ENCODE data around the gene SH2D3A. TPM values are rescaled to one million over a fixed set of nuclear protein-coding genes. Genes with fewer than 3 reads are reported as not detected.
"Not testable (repeated sequence)": the region's sequence is repeated elsewhere in the genome, so short reads cannot be mapped to it uniquely, and the experiment has no call there.

Gene SH2D3A
- total and polyA plus RNA-seq, 2 donors from 2014 or later: 12.5 to 35.4 TPM

- Histone ChIP-seq H3K36me3 (ENCODE audit: control insufficient read depth in 2 of 3, insufficient read depth in 3 of 3, low read length in 3 of 3) (no peaks in the 10 kb centered on the region), H3K27ac (ENCODE audit: low read depth in 2 of 2, low read length in 2 of 2) (peak within 1 kb of the TSS in 1 of 2 donors; percentile 28), H3K4me1 (ENCODE audit: control insufficient read depth in 2 of 3, insufficient read depth in 2 of 3, low read depth in 1 of 3, low read length in 3 of 3) (no peaks in the 10 kb centered on the region), H3K4me3 (ENCODE audit: low read length in 3 of 3) (no peak within 1 kb of the TSS), H3K9ac (ENCODE audit: low read length in 3 of 3) (no peak within 1 kb of the TSS), H3K27me3 (ENCODE audit: control insufficient read depth, insufficient read depth, low read length) (no peaks in the 10 kb centered on the region), H3K9me3 (ENCODE audit: control insufficient read depth in 2 of 3, insufficient read depth in 1 of 3, low read length in 3 of 3) (no peaks in the 10 kb centered on the region)
- FAIRE-seq (no peak), DNase-seq (peak in 2 of 5 donors; percentile 39 to 87)
- TF ChIP-seq CTCF (IDR thresholded peaks at IDR 0.05; ENCODE audit: borderline replicate concordance, extremely low read depth, insufficient read depth): peak; percentile 4
- intact Hi-C loops (cut with DNase I): no loop called here
These were observed 5.0 kb upstream of the SH2D3A start, which contains the start of gene VAV1 for GRCh38 chr19:6772028-6772865. Gene VAV1 (plus strand): TSS chr19:6772708. CDS start chr19:6772808, 100 bp downstream.

- H3K27me3 ChIP-seq (ENCODE audit: control insufficient read depth, insufficient read depth, low read length); H3K4me1 ChIP-seq (ENCODE audit: control insufficient read depth in 2 of 3, insufficient read depth in 2 of 3, low read depth in 1 of 3, low read length in 3 of 3); intact Hi-C loops (cut with DNase I); FAIRE-seq; H3K4me3 ChIP-seq (ENCODE audit: low read length in 3 of 3); H3K9ac ChIP-seq (ENCODE audit: low read length in 3 of 3); DNase-seq; H3K36me3 ChIP-seq (ENCODE audit: control insufficient read depth in 2 of 3, insufficient read depth in 3 of 3, low read length in 3 of 3); H3K9me3 ChIP-seq (ENCODE audit: control insufficient read depth in 2 of 3, insufficient read depth in 1 of 3, low read length in 3 of 3); H3K27ac ChIP-seq (ENCODE audit: low read depth in 2 of 2, low read length in 2 of 2): not testable (repeated sequence)
These were observed 4.4 kb upstream of the SH2D3A start for GRCh38 chr19:6771648-6772027.

- intact Hi-C loops (cut with DNase I): no loop called here
- H3K4me3 ChIP-seq (ENCODE audit: low read length in 3 of 3): no peak overlapping the region
- TF ChIP-seq CTCF (IDR thresholded peaks at IDR 0.05; ENCODE audit: borderline replicate concordance, extremely low read depth, insufficient read depth): peak; percentile 13
- H3K27me3 ChIP-seq (ENCODE audit: control insufficient read depth, insufficient read depth, low read length): no peaks in the 10 kb centered on the region
- no peak overlapping the region for H3K27ac ChIP-seq (ENCODE audit: low read depth in 2 of 2, low read length in 2 of 2)
- no peaks in the 10 kb centered on the region for H3K9me3 ChIP-seq (ENCODE audit: control insufficient read depth in 2 of 3, insufficient read depth in 1 of 3, low read length in 3 of 3)
- H3K9ac ChIP-seq (ENCODE audit: low read length in 3 of 3): no peak overlapping the region
- no peak for FAIRE-seq
- no peaks in the 10 kb centered on the region for H3K36me3 ChIP-seq (ENCODE audit: control insufficient read depth in 2 of 3, insufficient read depth in 3 of 3, low read length in 3 of 3)
- DNase-seq: no peak
- peaks cover 0 to 13% (median 0%) of the 10 kb centered on the region in 3 donors for H3K4me1 ChIP-seq (ENCODE audit: control insufficient read depth in 2 of 3, insufficient read depth in 2 of 3, low read depth in 1 of 3, low read length in 3 of 3)
These were observed 1.9 kb upstream of the SH2D3A start for GRCh38 chr19:6769006-6769619.

- DNase-seq (no peak), FAIRE-seq (no peak)
- no peaks in the 10 kb centered on the region for H3K9me3 ChIP-seq (ENCODE audit: control insufficient read depth in 2 of 3, insufficient read depth in 1 of 3, low read length in 3 of 3)
- H3K36me3 ChIP-seq (ENCODE audit: control insufficient read depth in 2 of 3, insufficient read depth in 3 of 3, low read length in 3 of 3): no peaks in the 10 kb centered on the region
- intact Hi-C loops (cut with DNase I): no loop called here
- no peak overlapping the region for H3K4me3 ChIP-seq (ENCODE audit: low read length in 3 of 3)
- no peak overlapping the region for H3K9ac ChIP-seq (ENCODE audit: low read length in 3 of 3)
- H3K4me1 ChIP-seq (ENCODE audit: control insufficient read depth in 2 of 3, insufficient read depth in 2 of 3, low read depth in 1 of 3, low read length in 3 of 3): peaks cover 0 to 13% (median 0%) of the 10 kb centered on the region in 3 donors
- no peak for TF ChIP-seq CTCF (IDR thresholded peaks at IDR 0.05; ENCODE audit: borderline replicate concordance, extremely low read depth, insufficient read depth)
- H3K27me3 ChIP-seq (ENCODE audit: control insufficient read depth, insufficient read depth, low read length): no peaks in the 10 kb centered on the region
- H3K27ac ChIP-seq (ENCODE audit: low read depth in 2 of 2, low read length in 2 of 2): peak overlapping the region in 1 of 2 donors; percentile 3
These were observed 1.1 kb upstream of the SH2D3A start for GRCh38 chr19:6768236-6768785.
